A549 (cell line): ENCODE data around the gene SLC16A3. TPM values are rescaled to one million over a fixed set of nuclear protein-coding genes. Genes with fewer than 3 reads are reported as not detected.
"Not testable (repeated sequence)": the region's sequence is repeated elsewhere in the genome, so short reads cannot be mapped to it uniquely, and the experiment has no call there.

Experiments
- ATAC-seq, 2 experiments: fragments of 200-7000 bp in 1 of 2; fragments of >200 bp in 1 of 2; cut with Nextera tagmentation in 1 of 2; cut with Tn5 transposase in 1 of 2; 3 replicates each; pipeline versions ENCODE4 v1.8.0 to v1.9.1; 2018 to 2020; ENCODE audit warnings: mild to moderate bottlenecking in 1 of 2, moderate library complexity in 1 of 2
- CTCF ChIA-PET: fragments of 300-600 bp; sonication (Branson Sonifier 250); formaldehyde crosslinking; extraction: SDS; loops from one replicate; lab custom pipeline; 2021; ENCODE audit warnings: antibody characterized with exemption, inconsistent platforms; lab: Yijun Ruan, JAX
- POLR2A ChIA-PET: fragments of 350-600 bp; formaldehyde crosslinking; extraction: SDS; loops from one replicate; lab custom pipeline; 2021; ENCODE audit warnings: antibody characterized with exemption, inconsistent platforms; lab: Yijun Ruan, JAX
- DNase-seq, 2 experiments: peaks; one replicate each; pipeline versions ENCODE4 v3.0.0 to v3.0.0-alpha.2; 2011 to 2016; ENCODE audit warnings: low read depth in 1 of 2, low spot score in 1 of 2
- FAIRE-seq: peaks from 2 replicates; lab custom pipeline; 2011; peaks lifted over from hg19 to GRCh38; lab: Jason Lieb, UNC
- H3K27ac ChIP-seq, 2 experiments: fragments of >200 bp; sonication (Bioruptor Twin); formaldehyde crosslinking; 3 replicates each; pipeline ENCODE4 v1.5.1; 2016 to 2017
- H3K4me1 ChIP-seq: fragments of >200 bp; sonication (Bioruptor Twin); formaldehyde crosslinking; 3 replicates; pipeline ENCODE4 v1.6.1; 2016
- H3K4me2 ChIP-seq: fragments of >200 bp; sonication (Bioruptor Twin); formaldehyde crosslinking; 3 replicates; pipeline ENCODE4 v1.6.1; 2016
- H3K4me3 ChIP-seq: fragments of >200 bp; sonication (Bioruptor Twin); formaldehyde crosslinking; 3 replicates; pipeline ENCODE4 v1.5.1; 2016
- H3K9me3 ChIP-seq: fragments of >200 bp; sonication (Bioruptor Twin); formaldehyde crosslinking; 3 replicates; pipeline ENCODE4 v1.6.1; 2016
- BCL3 ChIP-seq: fragments of >200 bp; sonication (Bioruptor Twin); formaldehyde crosslinking; IDR thresholded peaks from 3 replicates; pipeline ENCODE4 v1.6.1; 2016
- EHMT2 ChIP-seq: fragments of 200-600 bp; sonication (generic); IDR thresholded peaks from 2 replicates; pipeline ENCODE4 v1.6.1; 2016; ENCODE audit warnings: antibody characterized with exemption, low read depth, mild to moderate bottlenecking, moderate library complexity
- GATA3 ChIP-seq: IDR thresholded peaks from 2 replicates; pipeline ENCODE4 v1.6.1; 2012; ENCODE audit warnings: borderline replicate concordance
- HOXB5 ChIP-seq: fragments of 250-450 bp; sonication (Bioruptor Pico); IDR thresholded peaks from 2 replicates; pipeline ENCODE4 v1.5.0; 2020; ENCODE audit warnings: mild to moderate bottlenecking, moderate library complexity
- NFE2L2 ChIP-seq: fragments of 150-350 bp; conservative IDR thresholded peaks from 2 replicates; pipeline ENCODE4 v1.6.1; 2014; ENCODE audit warnings: low read length
- PBX3 ChIP-seq: IDR thresholded peaks from 2 replicates; pipeline ENCODE4 v1.6.1; 2012
- POLR2A ChIP-seq: IDR thresholded peaks from 2 replicates; pipeline ENCODE4 v1.6.1; 2012; ENCODE audit warnings: mild to moderate bottlenecking, low read length
- RNF2 ChIP-seq: fragments of 200-600 bp; sonication (generic); IDR thresholded peaks from 2 replicates; pipeline ENCODE4 v1.6.1; 2016; ENCODE audit warnings: low read depth, mild to moderate bottlenecking, antibody characterized with exemption, moderate library complexity, borderline replicate concordance
- TP53 ChIP-seq: fragments of 250-450 bp; sonication (Bioruptor Pico); IDR thresholded peaks from 2 replicates; pipeline ENCODE4 v1.5.0; 2021; ENCODE audit warnings: mild to moderate bottlenecking, moderate library complexity
- USF2 ChIP-seq: fragments of 450-650 bp; IDR thresholded peaks from 2 replicates; pipeline ENCODE4 v1.6.1; 2014; ENCODE audit warnings: antibody characterized with exemption
- ZFP36 ChIP-seq: fragments of 450-650 bp; IDR thresholded peaks from 2 replicates; pipeline ENCODE4 v1.6.1; 2014; ENCODE audit warnings: borderline replicate concordance; ENCODE audit not compliant: partially characterized antibody
- ZNF302 ChIP-seq: fragments of 250-450 bp; sonication (Bioruptor Pico); IDR thresholded peaks from 2 replicates; pipeline ENCODE4 v1.9.0; 2021; ENCODE audit warnings: inconsistent platforms, mild to moderate bottlenecking, moderate library complexity
- WGBS: methylation state at CpG from one replicate; pipeline ENCODE4 v1.1.6; 2017; ENCODE audit errors: missing lambda C conversion rate; 5-methylcytosine and 5-hydroxymethylcytosine counted together
- polyA plus RNA-seq, 4 experiments: library from polyadenylated mRNA; depleted of rRNA in 3 of 4; stranded (reverse); fragments of >200 nt; fragmentation: RNase III in 1 of 4; extraction: RNeasy Plus Mini Kit Qiagen cat#74134 plus additional on column Dnase treatment in 1 of 4; gene quantifications; 2 replicates in 3 of 4; 3 replicates in 1 of 4; pipeline ENCODE4 v1.2.3, GENCODE V29; 2011 to 2017

SLC16A3 gene
- polyA plus RNA-seq, 2 of the 4 experiments (the other 2 are of a cell fraction): 28.6 to 90.9 TPM

- H3K4me2 ChIP-seq, H3K4me3 ChIP-seq, ATAC-seq, DNase-seq, FAIRE-seq, H3K9me3 ChIP-seq, H3K27ac ChIP-seq: not testable (repeated sequence)
- POLR2A ChIA-PET: interaction anchor here (0.6 to 1.5 kb wide), 3 partner anchors 12 to 175 kb away, joined by 3 to 5 read pairs (median 5); no protein-coding TSS in a partner anchor
- 95% methylated on average over 34 of the region's 39 CpGs for WGBS
- peaks cover 10% of the 10 kb centered on the region; the same call in 1 of the 3 replicates for H3K4me1 ChIP-seq
- CTCF ChIA-PET: interaction anchor here (0.7 to 6.9 kb wide), 6 partner anchors 11 to 46 kb away, joined by 3 to 49 read pairs (median 8); no protein-coding TSS in a partner anchor
Measured at GRCh38 chr17:82254096-82254495, 25.3 kb downstream of the SLC16A3 start.

- H3K4me3 ChIP-seq, H3K27ac ChIP-seq, ATAC-seq, H3K4me2 ChIP-seq, DNase-seq, H3K4me1 ChIP-seq, FAIRE-seq, H3K9me3 ChIP-seq: not testable (repeated sequence)
- POLR2A ChIA-PET: interaction anchor here (0.6 to 1.5 kb wide), 3 partner anchors 10 to 13 kb away, joined by 3 to 5 read pairs (median 3); no protein-coding TSS in a partner anchor
- 97% methylated on average over 27 of the region's 33 CpGs for WGBS
- CTCF ChIA-PET: interaction anchor here (0.7 to 6.9 kb wide), 9 partner anchors 8 to 66 kb away, joined by 3 to 49 read pairs (median 5); no protein-coding TSS in a partner anchor
Measured at GRCh38 chr17:82254746-82255145, 25.9 kb downstream of the SLC16A3 start.

- H3K27ac ChIP-seq: no peak overlapping the region
- no peak for DNase-seq
- no peak for ATAC-seq
- TF ChIP-seq USF2 (no peak), ZNF302 (CRISPR knock-in tag) (no peak), NFE2L2 (no peak), EHMT2 (no peak), HOXB5 (no peak), GATA3 (no peak), PBX3 (no peak), ZFP36 (no peak), POLR2A (no peak), BCL3 (no peak), TP53 (CRISPR knock-in tag) (no peak)
- no peaks in the 10 kb centered on the region for H3K9me3 ChIP-seq
- H3K4me1 ChIP-seq: 0 out of 3 replicates have a peak, but pooled peaks cover 6% of the 10 kb centered on the region
- no peak overlapping the region for H3K4me2 ChIP-seq
- no peak for FAIRE-seq
- WGBS: 91% methylated on average over 15 of the region's 15 CpGs
- POLR2A ChIA-PET: interaction anchor here (1.0 to 1.5 kb wide), 2 partner anchors 9 to 12 kb away, joined by 3 to 5 read pairs; no protein-coding TSS in a partner anchor
- CTCF ChIA-PET: interaction anchor here (0.7 to 6.9 kb wide), 9 partner anchors 8 to 67 kb away, joined by 3 to 49 read pairs (median 5); no protein-coding TSS in a partner anchor
- no peak overlapping the region for H3K4me3 ChIP-seq
Measured at GRCh38 chr17:82255402-82255972, 26.6 kb downstream of the SLC16A3 start.

- DNase-seq (no peak), ATAC-seq (no peak), FAIRE-seq (no peak)
- no peak overlapping the region for H3K27ac ChIP-seq
- H3K4me2 ChIP-seq: no peak overlapping the region
- 96% methylated on average over 14 of the region's 14 CpGs for WGBS
- H3K4me1 ChIP-seq: 0 out of 3 replicates have a peak, but pooled peaks cover 6% of the 10 kb centered on the region
- POLR2A ChIA-PET: interaction anchor here (1.2 kb wide), 1 partner anchor 42 kb away, joined by 3 read pairs; no protein-coding TSS in a partner anchor
- CTCF ChIA-PET: interaction anchor here (0.8 to 6.9 kb wide), 8 partner anchors 8 to 66 kb away, joined by 3 to 49 read pairs (median 6); no protein-coding TSS in a partner anchor
- no peaks in the 10 kb centered on the region for H3K9me3 ChIP-seq
- TF ChIP-seq RNF2 (no peak), NFE2L2 (no peak)
- no peak overlapping the region for H3K4me3 ChIP-seq
Measured at GRCh38 chr17:82256242-82256885, 27.5 kb downstream of the SLC16A3 start.
